Mononuclear cell (primary cell): Measurements from ENCODE around the gene CFAP70. TPM values are rescaled to one million over a fixed set of nuclear protein-coding genes. Genes with fewer than 3 reads are reported as not detected.
"Not testable (repeated sequence)": the region's sequence is repeated elsewhere in the genome, so short reads cannot be mapped to it uniquely, and the experiment has no call there.

Source experiments
- H3K27me3 ChIP-seq: 2 replicates; pipeline ENCODE4 v1.6.0; 2011; ENCODE audit warnings: low read length, control low read depth; ENCODE audit not compliant: insufficient read depth
- H3K4me1 ChIP-seq: 2 replicates; pipeline ENCODE4 v1.5.1; 2011; ENCODE audit warnings: mild to moderate bottlenecking, low read length, control low read depth; ENCODE audit not compliant: insufficient read depth
- H3K4me3 ChIP-seq: 2 replicates; pipeline ENCODE4 v1.5.1; 2011; ENCODE audit warnings: mild to moderate bottlenecking, low read length, moderate library complexity
- H3K9me3 ChIP-seq: 2 replicates; pipeline ENCODE4 v1.5.1; 2011; ENCODE audit warnings: low read depth, mild to moderate bottlenecking, control low read depth, low read length
- total RNA-seq: library from RNA; depleted of rRNA; stranded (reverse); fragments of >200 nt; gene quantifications from one replicate; pipeline ENCODE4 v1.2.3, GENCODE V29; 2012

CFAP70 gene
- total RNA-seq, 1 donor = 1.3 TPM

GRCh38 chr10:73306171-73306708 is 52.4 kb downstream of the CFAP70 start:
- Histone ChIP-seq H3K4me3 (no peak overlapping the region), H3K9me3 (peaks cover 9% of the 10 kb centered on the region), H3K4me1 (no peaks in the 10 kb centered on the region)

DNA sequence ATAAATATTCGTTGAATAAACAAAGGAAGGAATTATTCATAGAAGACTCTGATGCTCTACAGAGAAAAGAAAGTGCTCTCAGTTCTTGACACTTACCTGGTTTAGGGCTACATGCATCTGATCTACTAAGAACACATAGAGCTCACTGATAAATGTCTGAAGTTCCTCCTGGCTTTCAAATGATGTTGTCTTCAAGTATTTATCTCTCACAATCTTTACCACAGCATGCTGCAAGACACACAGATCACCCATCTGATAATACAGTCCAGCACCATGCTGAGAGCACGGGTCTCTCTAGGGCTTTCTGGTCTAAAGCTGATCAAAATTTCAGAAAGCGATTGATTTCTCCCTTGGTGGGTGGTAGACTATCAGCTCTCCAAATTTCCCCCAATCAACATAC is 61.7 kb downstream of the CFAP70 start:
- no peak overlapping the region for H3K4me3 ChIP-seq
- H3K9me3 ChIP-seq = no peaks in the 10 kb centered on the region
- H3K27me3 ChIP-seq = peaks cover 3% of the 10 kb centered on the region
- H3K4me1 ChIP-seq = no peaks in the 10 kb centered on the region

More at GRCh38 chr10:73306171-73306708, 52.4 kb downstream of the CFAP70 start:
- no peaks in the 10 kb centered on the region for H3K27me3 ChIP-seq

DNA sequence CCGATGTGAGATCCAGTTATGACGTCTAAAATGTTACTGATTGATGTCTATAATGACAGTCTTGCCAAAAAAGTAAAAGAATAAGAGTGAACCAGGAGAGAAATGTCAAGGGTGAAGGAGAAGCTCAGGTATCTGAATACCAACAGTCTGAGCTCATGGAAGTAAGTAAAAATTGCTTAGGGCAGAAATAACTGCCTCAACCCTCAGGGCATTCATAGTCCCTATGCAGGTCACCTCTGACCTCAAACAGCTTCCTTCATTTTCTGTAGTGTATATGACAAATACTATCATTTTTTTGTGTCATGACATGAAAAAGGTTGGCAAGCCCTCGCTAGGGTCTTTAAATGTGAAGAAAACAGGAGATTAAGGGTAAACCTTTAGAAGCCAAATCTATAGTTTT is 65.2 kb downstream of the CFAP70 start:
- no peaks in the 10 kb centered on the region for H3K4me1 ChIP-seq
- H3K4me3 ChIP-seq = no peak overlapping the region
- H3K9me3 ChIP-seq = no peaks in the 10 kb centered on the region
- H3K27me3 ChIP-seq = peaks cover 3% of the 10 kb centered on the region

GRCh38 chr10:73289958-73290357 is 68.7 kb downstream of the CFAP70 start:
- no peaks in the 10 kb centered on the region for H3K9me3 ChIP-seq
- H3K4me3 ChIP-seq = no peak overlapping the region
- H3K27me3 ChIP-seq = no peaks in the 10 kb centered on the region
- no peaks in the 10 kb centered on the region for H3K4me1 ChIP-seq

DNA sequence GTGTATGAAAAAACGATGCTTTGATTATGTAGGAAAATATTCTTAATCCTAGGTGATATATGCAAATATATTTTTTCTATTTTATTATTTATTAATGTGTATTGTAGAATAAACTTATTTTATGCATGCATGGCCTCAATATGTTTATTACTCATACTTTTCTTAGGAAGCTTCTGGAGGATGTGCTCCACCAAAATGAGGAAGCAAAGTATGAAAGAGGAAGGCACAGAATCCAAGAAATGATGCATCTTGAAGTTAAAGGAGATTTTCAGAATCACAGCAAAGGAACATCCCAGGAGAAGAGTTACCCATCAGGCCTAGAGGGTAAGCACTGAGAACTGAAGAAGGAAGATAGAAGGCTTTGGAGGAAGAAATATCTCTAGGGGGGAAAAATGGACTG is 71.2 kb downstream of the CFAP70 start:
- no peaks in the 10 kb centered on the region for H3K27me3 ChIP-seq
- H3K4me3 ChIP-seq = no peak overlapping the region
- H3K4me1 ChIP-seq = no peaks in the 10 kb centered on the region
- H3K9me3 ChIP-seq = no peaks in the 10 kb centered on the region

DNA sequence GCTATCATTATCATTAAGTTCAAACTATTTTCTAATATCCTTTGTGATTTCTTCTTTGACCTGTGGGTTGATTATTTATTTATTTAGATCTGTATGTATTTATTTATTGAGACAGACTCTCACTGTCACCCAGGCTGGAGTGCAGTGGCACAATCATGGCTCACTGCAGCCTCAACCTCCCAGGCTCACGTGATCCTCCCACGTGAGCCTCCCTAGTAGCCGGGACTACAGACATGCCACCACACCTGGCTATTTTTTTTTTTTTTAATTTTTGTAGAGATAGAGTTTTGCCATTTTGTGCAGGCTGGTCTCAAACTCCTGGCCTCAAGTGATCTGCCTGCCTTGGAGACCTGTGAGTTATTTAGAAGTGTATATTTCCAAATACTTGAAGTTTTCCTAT is 77.6 kb downstream of the CFAP70 start:
- no peaks in the 10 kb centered on the region for H3K27me3 ChIP-seq
- H3K4me3 ChIP-seq = no peak overlapping the region
- no peaks in the 10 kb centered on the region for H3K4me1 ChIP-seq
- no peaks in the 10 kb centered on the region for H3K9me3 ChIP-seq

- H3K27me3 ChIP-seq = no peaks in the 10 kb centered on the region
- H3K4me3 ChIP-seq = no peak overlapping the region
- H3K9me3 ChIP-seq = no peaks in the 10 kb centered on the region
- no peaks in the 10 kb centered on the region for H3K4me1 ChIP-seq
These were observed 94.2 kb downstream of the CFAP70 start for GRCh38 chr10:73264423-73264822.

DNA sequence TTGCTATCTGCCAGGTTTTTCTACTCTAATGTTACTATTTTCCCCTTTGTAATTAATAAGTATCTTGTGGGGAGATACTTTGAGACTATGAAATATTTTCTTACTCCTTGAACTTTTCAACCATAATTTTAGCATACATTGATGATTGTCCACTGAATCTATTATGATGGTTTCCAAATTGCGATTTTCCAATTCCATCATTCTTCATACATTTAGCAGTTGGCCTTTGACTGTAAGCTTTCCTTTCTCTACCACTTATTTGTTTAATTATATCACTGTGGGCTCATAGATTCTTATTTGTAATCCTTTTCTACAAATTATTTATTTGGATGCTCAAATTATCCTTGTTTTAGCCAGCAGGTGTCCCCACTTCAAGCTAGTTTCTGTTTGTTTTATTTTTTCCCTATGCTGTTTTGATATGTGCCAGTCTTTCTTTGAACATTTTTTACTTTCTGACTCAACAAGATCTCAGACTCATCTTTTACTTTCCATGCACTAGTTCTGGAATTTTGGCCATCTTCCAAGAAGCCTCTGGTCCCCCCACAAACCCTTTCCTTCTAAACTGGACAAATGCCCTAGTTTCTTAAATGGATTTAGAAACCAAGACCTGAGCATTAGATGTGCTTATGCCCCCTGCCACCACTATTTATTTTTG is 94.8 kb downstream of the CFAP70 start:
- Histone ChIP-seq H3K9me3 (no peaks in the 10 kb centered on the region), H3K4me3 (no peak overlapping the region), H3K27me3 (no peaks in the 10 kb centered on the region), H3K4me1 (no peaks in the 10 kb centered on the region)

- Histone ChIP-seq H3K27me3 (no peaks in the 10 kb centered on the region), H3K4me3 (no peak overlapping the region), H3K4me1 (no peaks in the 10 kb centered on the region), H3K9me3 (no peaks in the 10 kb centered on the region)
These were observed 95.6 kb downstream of the CFAP70 start for GRCh38 chr10:73262880-73263555.

GRCh38 chr10:73262105-73262730 is 96.4 kb downstream of the CFAP70 start:
- Histone ChIP-seq H3K27me3 (no peaks in the 10 kb centered on the region), H3K9me3 (no peaks in the 10 kb centered on the region), H3K4me3 (no peak overlapping the region), H3K4me1 (no peaks in the 10 kb centered on the region)

- Histone ChIP-seq H3K4me1 (no peaks in the 10 kb centered on the region), H3K4me3 (no peak overlapping the region), H3K27me3 (no peaks in the 10 kb centered on the region), H3K9me3 (no peaks in the 10 kb centered on the region)
These were observed 97.2 kb downstream of the CFAP70 start for GRCh38 chr10:73261362-73261995.

DNA sequence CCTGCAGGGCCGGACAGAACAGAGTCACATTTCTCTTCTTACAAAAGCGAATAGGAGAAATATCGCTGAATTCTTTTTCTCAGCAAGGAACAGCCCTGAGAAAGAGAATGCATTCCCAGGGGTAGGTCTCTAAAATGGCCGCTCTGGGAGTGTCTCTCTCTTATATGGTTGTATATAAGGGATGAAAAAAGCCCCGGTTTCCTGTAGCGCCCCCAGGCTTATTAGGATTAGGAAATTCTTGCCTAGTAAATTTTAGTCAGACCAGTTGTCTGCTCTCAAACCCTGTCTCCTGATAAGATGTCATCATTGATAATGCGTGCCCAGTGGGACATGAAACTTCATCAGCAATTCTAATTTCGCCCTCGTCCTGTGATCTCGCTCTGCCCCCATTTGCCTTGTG is 100.1 kb downstream of the CFAP70 start:
- not testable (repeated sequence) for H3K4me1 ChIP-seq, H3K27me3 ChIP-seq, H3K4me3 ChIP-seq, H3K9me3 ChIP-seq

GRCh38 chr10:73253225-73253555 is 105.5 kb downstream of the CFAP70 start:
- Histone ChIP-seq H3K4me1 (peaks cover 28% of the 10 kb centered on the region), H3K9me3 (no peaks in the 10 kb centered on the region), H3K27me3 (no peaks in the 10 kb centered on the region), H3K4me3 (peak overlapping the region; percentile 76)

DNA sequence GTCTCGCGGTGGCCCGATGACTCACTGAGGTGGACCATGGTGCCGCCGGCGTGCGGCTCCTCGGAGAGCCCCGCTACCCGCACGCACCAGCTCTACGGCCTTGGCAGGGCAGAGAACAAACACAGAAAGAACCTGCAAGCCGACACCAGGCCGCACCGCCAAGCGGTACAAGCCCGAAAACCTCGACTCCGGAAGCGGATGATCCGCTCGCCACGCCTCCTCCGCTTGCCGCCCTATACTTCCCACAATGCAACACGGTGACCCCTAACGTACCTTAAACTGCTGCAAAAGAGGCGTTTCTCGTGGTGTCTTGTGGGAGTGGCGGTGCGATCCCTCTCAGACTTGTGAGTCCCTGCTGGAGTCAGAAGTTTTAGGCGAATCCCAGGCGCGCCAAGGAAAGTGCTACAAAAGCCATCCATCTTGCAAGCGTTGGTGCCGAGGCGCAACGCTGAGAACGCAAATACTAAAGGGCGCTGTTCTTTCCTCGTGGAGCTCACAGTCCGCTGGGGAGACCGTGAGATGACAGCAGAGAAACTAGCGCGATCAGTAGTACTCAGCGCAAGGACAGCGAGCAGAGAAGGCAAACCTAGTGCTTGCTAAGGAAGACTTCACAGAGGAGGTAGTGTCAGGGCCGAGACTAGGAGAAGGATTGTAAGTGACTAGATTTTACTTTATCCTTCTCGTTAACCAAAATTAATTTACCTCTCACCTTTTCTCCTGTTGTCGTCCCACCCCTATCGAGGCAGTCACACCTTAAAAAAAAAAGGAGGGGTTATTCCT is 106.0 kb downstream of the CFAP70 start, which contains the start of gene MRPS16:
Gene MRPS16 (minus strand): TSS at position 200 of the 780 bp plus-strand sequence. CDS start 162 bp downstream, at position 38.
- Histone ChIP-seq H3K4me1 (peaks cover 33% of the 10 kb centered on the region), H3K27me3 (no peaks in the 10 kb centered on the region), H3K4me3 (peak within 1 kb of the TSS; percentile 76), H3K9me3 (no peaks in the 10 kb centered on the region)
